K562 (cell line): ENCODE data around the gene POU4F1. TPM values are rescaled to one million over a fixed set of nuclear protein-coding genes. Genes with fewer than 3 reads are reported as not detected.

Experiments
- ATAC-seq: fragments of 200-7000 bp; cut with Tn5 transposase; 3 replicates; pipeline ENCODE4 v1.9.1; 2020; ENCODE audit warnings: moderate library complexity
- BruUV-seq: library from RNA; stranded (reverse); fragments of 400-500 nt; replicated peaks from 2 replicates; lab custom pipeline; 2021; lab: Mats Ljungman, UMichigan
- CTCF ChIA-PET: fragments of 300-600 bp; formaldehyde crosslinking; extraction: SDS; loops from one replicate; lab custom pipeline; 2021; ENCODE audit warnings: low intra/inter-chr PET ratio; lab: Yijun Ruan, JAX
- POLR2A ChIA-PET: fragments of 300-600, 350-650 bp; sonication (Branson Sonifier 250); formaldehyde crosslinking; extraction: SDS; loops from one replicate; lab custom pipeline; 2021; ENCODE audit warnings: antibody characterized with exemption, inconsistent platforms; lab: Yijun Ruan, JAX
- DNase-seq, 4 experiments: peaks; one replicate each; pipeline versions ENCODE4 v3.0.0 to v3.0.0-alpha.2; 2011 to 2018; ENCODE audit warnings: low spot score in 3 of 4, mixed read lengths in 3 of 4; ENCODE audit errors: extremely low read depth in 1 of 4
- FAIRE-seq: peaks from 2 replicates; lab custom pipeline; 2011; peaks lifted over from hg19 to GRCh38; lab: Jason Lieb, UNC
- H2AFZ ChIP-seq: 2 replicates; pipeline ENCODE4 v1.6.0; 2011; ENCODE audit warnings: low read depth, low read length, control low read depth, inconsistent platforms
- H3K27ac ChIP-seq: fragments of 200-600 bp; 3 replicates; pipeline ENCODE4 v1.8.0; 2011; ENCODE audit warnings: low read depth, mild to moderate bottlenecking, control low read depth, inconsistent platforms, low read length, moderate library complexity, mixed read lengths; ENCODE audit errors: extremely low read depth
- H3K27me3 ChIP-seq, 2 experiments: fragments of 300-600 bp in 1 of 2; 2 replicates in 1 of 2; 3 replicates in 1 of 2; pipeline versions ENCODE4 v1.6.0 to v1.8.0; 2011; ENCODE audit warnings: inconsistent platforms in 2 of 2, low read length in 2 of 2, mild to moderate bottlenecking in 1 of 2, mixed read lengths in 1 of 2, moderate library complexity in 1 of 2; ENCODE audit not compliant: control insufficient read depth in 2 of 2, insufficient read depth in 2 of 2
- H3K36me3 ChIP-seq: fragments of 300-600 bp; 3 replicates; pipeline ENCODE4 v1.8.0; 2011; ENCODE audit warnings: mild to moderate bottlenecking, low read length, inconsistent platforms; ENCODE audit not compliant: control insufficient read depth, insufficient read depth
- H3K4me1 ChIP-seq, 2 experiments: fragments of 200-600 bp in 1 of 2; replicated peaks in 1 of 2; 2 replicates in 1 of 2; 3 replicates in 1 of 2; pipeline versions ENCODE4 v1.5.1 to v1.8.0; 2011; ENCODE audit warnings: inconsistent platforms in 2 of 2, low read length in 2 of 2, mild to moderate bottlenecking in 1 of 2, mixed read lengths in 1 of 2, moderate library complexity in 1 of 2; ENCODE audit not compliant: control insufficient read depth in 2 of 2, insufficient read depth in 2 of 2
- H3K4me2 ChIP-seq: 2 replicates; pipeline ENCODE4 v1.6.1; 2011; ENCODE audit warnings: low read length, control low read depth, inconsistent platforms, mixed read lengths; ENCODE audit not compliant: insufficient read depth
- H3K4me3 ChIP-seq: fragments of 200-600 bp; sonication (generic), shearing (Covaris generic); 2 replicates; pipeline ENCODE4 v1.5.1; 2016; ENCODE audit warnings: control low read depth, inconsistent platforms
- H3K79me2 ChIP-seq: fragments of 200-600 bp; 3 replicates; pipeline ENCODE4 v1.8.0; 2011; ENCODE audit warnings: low read length, inconsistent platforms; ENCODE audit not compliant: control insufficient read depth, insufficient read depth
- H3K9ac ChIP-seq, 2 experiments: 2 replicates each; pipeline versions ENCODE4 v1.6.0 to v1.6.1; 2011; ENCODE audit warnings: low read depth in 2 of 2, low read length in 2 of 2, control low read depth in 1 of 2, inconsistent platforms in 1 of 2, mild to moderate bottlenecking in 1 of 2, mixed read lengths in 1 of 2; ENCODE audit not compliant: insufficient read depth in 1 of 2
- H3K9me1 ChIP-seq: one replicate; pipeline ENCODE4 v1.6.0; 2011; ENCODE audit warnings: inconsistent platforms, mild to moderate bottlenecking, low read length, moderate library complexity; ENCODE audit not compliant: control insufficient read depth, insufficient read depth
- H3K9me3 ChIP-seq: replicated peaks from 2 replicates; pipeline ENCODE4 v1.5.1; 2011; ENCODE audit warnings: low read depth, low read length, inconsistent platforms; ENCODE audit not compliant: control insufficient read depth, insufficient read depth
- H4K20me1 ChIP-seq: replicated peaks from 2 replicates; pipeline ENCODE4 v1.6.1; 2011; ENCODE audit warnings: low read length, inconsistent platforms, mixed read lengths; ENCODE audit not compliant: control insufficient read depth, insufficient read depth
- ATF3 ChIP-seq, 2 experiments: fragments of 450-650 bp in 1 of 2; sonication (generic) in 1 of 2; formaldehyde crosslinking in 1 of 2; IDR thresholded peaks in 1 of 2; conservative IDR thresholded peaks in 1 of 2; 2 replicates each; pipeline versions ENCODE4 v1.6.1 to v1.8.1; 2016 to 2023; ENCODE audit warnings: mild to moderate bottlenecking in 2 of 2, moderate library complexity in 2 of 2, inconsistent platforms in 1 of 2, missing genetic modification reagents in 1 of 2
- FUS ChIP-seq: fragments of 200-400 bp; formaldehyde crosslinking; optimal IDR thresholded peaks from 2 replicates; pipeline ENCODE3; 2017; ENCODE audit warnings: low read depth, low read length
- GABPB1 ChIP-seq: sonication (generic); formaldehyde crosslinking; IDR thresholded peaks from 2 replicates; pipeline ENCODE4 v1.8.0; 2022; ENCODE audit warnings: mild to moderate bottlenecking, missing genetic modification reagents
- GTF2B ChIP-seq: IDR thresholded peaks from 2 replicates; pipeline ENCODE4 v1.6.1; 2011; ENCODE audit not compliant: insufficient read length; ENCODE audit errors: extremely low read depth
- TBP ChIP-seq: optimal IDR thresholded peaks from 2 replicates; pipeline ENCODE3; 2011; ENCODE audit warnings: low read depth, low read length, improper control_type of control experiment
- ZKSCAN3 ChIP-seq: fragments of 250-450 bp; sonication (Bioruptor Pico); IDR thresholded peaks from 2 replicates; pipeline ENCODE4 v1.4.0; 2020
- ZNF316 ChIP-seq: fragments of 450-650 bp; IDR thresholded peaks from 2 replicates; pipeline ENCODE4 v1.6.1; 2016
- ZNF76 ChIP-seq: fragments of 250-450 bp; sonication (Bioruptor Pico); IDR thresholded peaks from 2 replicates; pipeline ENCODE4 v1.4.0; 2020; ENCODE audit warnings: mild to moderate bottlenecking, moderate library complexity, borderline replicate concordance
- whole genome bisulfite sequencing: fragments of 100-300 bp; shearing (Covaris generic); methylation state at CpG from one replicate; pipeline ENCODE4 v1.1.6; 2016; ENCODE audit warnings: low coverage, mixed read lengths; ENCODE audit not compliant: insufficient coverage; ENCODE audit errors: missing lambda C conversion rate; 5-methylcytosine and 5-hydroxymethylcytosine counted together
- in situ Hi-C: fragments of 300-500 bp; cut with MboI; formaldehyde crosslinking; loops from 4 replicates; pipeline ENCODE4 v1.15.0; 2018; ENCODE audit warnings: inconsistent platforms, mixed read lengths
- intact Hi-C: fragments of 100-400 bp; cut with micrococcal nuclease; formaldehyde crosslinking; loops from 2 replicates; pipeline ENCODE4 v1.14.2; 2022
- polyA plus RNA-seq, 8 experiments: library from polyadenylated mRNA; depleted of rRNA in 4 of 8; stranded (reverse) in 5 of 8; unstranded in 3 of 8; fragments of >200 nt; fragmentation: Nextera tagmentation in 2 of 8; fragmentation: Illumina TruSeq in 1 of 8; extraction: Ambion mirVana in 2 of 8; extraction: Trizol in 1 of 8; gene quantifications; 2 replicates each; pipeline versions ENCODE4 v1.2.1 to v1.2.3, GENCODE V29; 2011 to 2014; ENCODE audit warnings: inconsistent platforms in 1 of 8, missing spikeins in 1 of 8
- total RNA-seq, 7 experiments: library from RNA; depleted of rRNA in 6 of 7; stranded (reverse); fragments of >200 nt in 6 of 7; fragmentation: Illumina TruSeq in 2 of 7; extraction: Trizol in 2 of 7; gene quantifications; 2 replicates each; pipeline versions ENCODE4 v1.2.1 to v1.2.3, GENCODE V29; 2011 to 2021; ENCODE audit warnings: low replicate concordance in 1 of 7
- TF ChIP-seq, protein P1 (sequence below): fragments of 450-650 bp; IDR thresholded peaks from 2 replicates; pipeline ENCODE4 v1.6.1; 2018; ENCODE audit not compliant: partially characterized antibody

Gene POU4F1
- total and polyA plus RNA-seq, 9 of the 15 experiments (the other 6 are each of a cell fraction or from before 2014, with no cell fraction given) = 0.61 to 2.8 (median 1.5) TPM

DNA sequence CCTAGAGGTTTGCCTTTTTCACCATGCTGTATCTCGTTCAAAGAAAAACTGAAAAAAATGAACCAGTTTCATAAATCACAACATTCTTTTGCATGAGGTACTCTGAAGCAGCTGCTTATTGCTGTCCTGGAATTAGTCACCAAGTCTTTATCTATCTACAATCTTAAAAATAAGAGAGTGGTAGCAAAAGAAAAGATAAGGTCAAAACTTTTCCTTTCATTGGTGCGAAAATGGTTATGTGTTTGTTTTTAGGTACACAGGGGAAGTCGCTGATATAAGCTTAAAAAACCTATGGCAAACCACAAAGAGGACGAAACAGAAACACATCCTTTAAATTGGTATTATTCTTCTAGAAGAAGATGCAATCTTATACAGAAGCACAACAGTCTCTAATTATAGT, 34.9 kb upstream of the POU4F1 start:
- intact Hi-C loops = no loop called here
- TF ChIP-seq ATF3 (IDR thresholded peaks at IDR 0.05) (no peak), ATF3 (CRISPR knock-in tag; conservative IDR thresholded peaks at IDR 0.05) (no peak), ZNF76 (CRISPR knock-in tag) (no peak), FUS (no peak), ZKSCAN3 (CRISPR knock-in tag) (no peak), ZNF316 (no peak), GABPB1 (CRISPR knock-in tag) (no peak), TBP (no peak), GTF2B (no peak)
- TF ChIP-seq, protein P1, sequence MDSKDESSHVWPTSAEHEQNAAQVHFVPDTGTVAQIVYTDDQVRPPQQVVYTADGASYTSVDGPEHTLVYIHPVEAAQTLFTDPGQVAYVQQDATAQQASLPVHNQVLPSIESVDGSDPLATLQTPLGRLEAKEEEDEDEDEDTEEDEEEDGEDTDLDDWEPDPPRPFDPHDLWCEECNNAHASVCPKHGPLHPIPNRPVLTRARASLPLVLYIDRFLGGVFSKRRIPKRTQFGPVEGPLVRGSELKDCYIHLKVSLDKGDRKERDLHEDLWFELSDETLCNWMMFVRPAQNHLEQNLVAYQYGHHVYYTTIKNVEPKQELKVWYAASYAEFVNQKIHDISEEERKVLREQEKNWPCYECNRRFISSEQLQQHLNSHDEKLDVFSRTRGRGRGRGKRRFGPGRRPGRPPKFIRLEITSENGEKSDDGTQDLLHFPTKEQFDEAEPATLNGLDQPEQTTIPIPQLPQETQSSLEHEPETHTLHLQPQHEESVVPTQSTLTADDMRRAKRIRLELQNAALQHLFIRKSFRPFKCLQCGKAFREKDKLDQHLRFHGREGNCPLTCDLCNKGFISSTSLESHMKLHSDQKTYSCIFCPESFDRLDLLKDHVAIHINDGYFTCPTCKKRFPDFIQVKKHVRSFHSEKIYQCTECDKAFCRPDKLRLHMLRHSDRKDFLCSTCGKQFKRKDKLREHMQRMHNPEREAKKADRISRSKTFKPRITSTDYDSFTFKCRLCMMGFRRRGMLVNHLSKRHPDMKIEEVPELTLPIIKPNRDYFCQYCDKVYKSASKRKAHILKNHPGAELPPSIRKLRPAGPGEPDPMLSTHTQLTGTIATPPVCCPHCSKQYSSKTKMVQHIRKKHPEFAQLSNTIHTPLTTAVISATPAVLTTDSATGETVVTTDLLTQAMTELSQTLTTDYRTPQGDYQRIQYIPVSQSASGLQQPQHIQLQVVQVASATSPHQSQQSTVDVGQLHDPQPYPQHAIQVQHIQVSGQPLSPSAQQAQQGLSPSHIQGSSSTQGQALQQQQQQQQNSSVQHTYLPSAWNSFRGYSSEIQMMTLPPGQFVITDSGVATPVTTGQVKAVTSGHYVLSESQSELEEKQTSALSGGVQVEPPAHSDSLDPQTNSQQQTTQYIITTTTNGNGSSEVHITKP = no peak
- H4K20me1 ChIP-seq = 0 out of 2 replicates have a peak, but pooled peaks cover 3% of the 10 kb centered on the region
- no peak overlapping the region for H3K27ac ChIP-seq
- no TSS peak for BruUV-seq
- no peak overlapping the region for H3K9ac ChIP-seq
- H3K4me1 ChIP-seq = peaks cover 0 to 3% of the 10 kb centered on the region in 2 experiments; a peak in 3 of 5 replicates
- ChIA-PET POLR2A (interaction anchor here (0.6 kb wide), 1 partner anchor 12 kb away, joined by 3 read pairs; no protein-coding TSS in a partner anchor), CTCF (no interaction called here)
- no peak overlapping the region for H3K4me3 ChIP-seq
- WGBS = 44% methylated on average over 3 of the region's 4 CpGs
- no peak overlapping the region for H2AFZ ChIP-seq
- no peak overlapping the region for H3K4me2 ChIP-seq
- no peaks in the 10 kb centered on the region for H3K9me3 ChIP-seq
- DNase-seq (no peak), ATAC-seq (no peak), FAIRE-seq (no peak)
- H3K36me3 ChIP-seq = peaks cover 59% of the 10 kb centered on the region
- H3K79me2 ChIP-seq = peaks cover 4% of the 10 kb centered on the region; the same call in 1 of the 3 replicates
- no peaks in the 10 kb centered on the region for H3K27me3 ChIP-seq
- in situ Hi-C loops = no loop called here
- H3K9me1 ChIP-seq = no peaks in the 10 kb centered on the region
